Activated CD4-positive, alpha-beta T cell treated with anti-CD3 and anti-CD28 coated beads, Interleukin-2, amount 10 ng/mL, durations not matched to agents 7 days and 5 days (primary cell): ENCODE data around the gene DCTN1. TPM values are rescaled to one million over a fixed set of nuclear protein-coding genes. Genes with fewer than 3 reads are reported as not detected.
"Not testable (repeated sequence)": the region's sequence is repeated elsewhere in the genome, so short reads cannot be mapped to it uniquely, and the experiment has no call there.

ENCODE experiments used
- CTCF ChIA-PET: fragments of 350-600 bp; sonication (Branson Sonifier 250); formaldehyde crosslinking; loops from one replicate; lab custom pipeline; 2021; ENCODE audit warnings: antibody characterized with exemption; lab: Charles Lee
- POLR2A ChIA-PET: fragments of 350-600 bp; sonication (Branson Sonifier 250); formaldehyde crosslinking; loops from one replicate; lab custom pipeline; 2021; ENCODE audit warnings: antibody characterized with exemption; lab: Charles Lee
- DNase-seq: peaks from one replicate; pipeline ENCODE4 v3.0.0-alpha.2; 2020
- H3K27ac Mint-ChIP-seq: one replicate; pipeline ENCODE4 v1.8.0; 2021; ENCODE audit warnings: mild to moderate bottlenecking, moderate library complexity, mixed read lengths
- H3K27me3 Mint-ChIP-seq: one replicate; pipeline ENCODE4 v1.8.0; 2021; ENCODE audit warnings: mixed read lengths
- H3K36me3 Mint-ChIP-seq: one replicate; pipeline ENCODE4 v1.8.0; 2021; ENCODE audit warnings: low read depth, mixed read lengths
- H3K4me1 Mint-ChIP-seq: one replicate; pipeline ENCODE4 v1.8.0; 2021; ENCODE audit warnings: mixed read lengths
- H3K4me3 Mint-ChIP-seq: one replicate; pipeline ENCODE4 v1.8.0; 2021; ENCODE audit warnings: mild to moderate bottlenecking, moderate library complexity, mixed read lengths
- H3K9me3 Mint-ChIP-seq: one replicate; pipeline ENCODE4 v1.8.0; 2021; ENCODE audit warnings: mixed read lengths
- total RNA-seq, 2 experiments: library from RNA; stranded (reverse); gene quantifications; one replicate each; pipeline ENCODE4 v1.2.3, GENCODE V29; 2021

Gene DCTN1
- total RNA-seq, 2 experiments from 2014 or later, result 106 to 132 TPM

GRCh38 chr2:74364533-74365505 is 15.3 kb downstream of the DCTN1 start:
- H3K27me3 Mint-ChIP-seq, result no peaks in the 10 kb centered on the region
- H3K27ac Mint-ChIP-seq, result no peak overlapping the region
- ChIA-PET CTCF (interaction anchor here (1.4 kb wide), 1 partner anchor 8 kb away, joined by 5 read pairs; no protein-coding TSS in a partner anchor), POLR2A (no interaction called here)
- H3K9me3 Mint-ChIP-seq, result no peaks in the 10 kb centered on the region
- no peak overlapping the region for H3K4me3 Mint-ChIP-seq
- peaks cover 49% of the 10 kb centered on the region for H3K36me3 Mint-ChIP-seq
- DNase-seq, result no peak
- no peaks in the 10 kb centered on the region for H3K4me1 Mint-ChIP-seq

GRCh38 chr2:74361327-74361726 is 18.8 kb downstream of the DCTN1 start:
- no peak for DNase-seq
- POLR2A ChIA-PET, result no interaction called here
- Mint-ChIP-seq H3K9me3 (no peaks in the 10 kb centered on the region), H3K36me3 (peaks cover 43% of the 10 kb centered on the region), H3K27me3 (no peaks in the 10 kb centered on the region), H3K4me1 (no peaks in the 10 kb centered on the region), H3K27ac (no peak overlapping the region), H3K4me3 (no peak overlapping the region)
- CTCF ChIA-PET, result no interaction called here

GRCh38 chr2:74357627-74358026 is 22.5 kb downstream of the DCTN1 start:
- ChIA-PET POLR2A (no interaction called here), CTCF (interaction anchor here (0.8 to 1.4 kb wide), 4 partner anchors 8 to 50 kb away, joined by 3 to 5 read pairs (median 4); no protein-coding TSS in a partner anchor)
- Mint-ChIP-seq H3K9me3 (no peaks in the 10 kb centered on the region), H3K36me3 (peaks cover 24% of the 10 kb centered on the region), H3K4me1 (no peaks in the 10 kb centered on the region), H3K27me3 (no peaks in the 10 kb centered on the region), H3K27ac (no peak overlapping the region), H3K4me3 (no peak overlapping the region)
- no peak for DNase-seq

- peaks cover 4% of the 10 kb centered on the region for H3K27me3 Mint-ChIP-seq
- DNase-seq, result no peak
- ChIA-PET POLR2A (no interaction called here), CTCF (interaction anchor here (1.0 kb wide), 1 partner anchor 475 kb away, joined by 3 read pairs; no protein-coding TSS in a partner anchor)
- H3K27ac Mint-ChIP-seq, result no peak overlapping the region
- no peaks in the 10 kb centered on the region for H3K9me3 Mint-ChIP-seq
- no peak overlapping the region for H3K4me3 Mint-ChIP-seq
- H3K4me1 Mint-ChIP-seq, result no peaks in the 10 kb centered on the region
- no peaks in the 10 kb centered on the region for H3K36me3 Mint-ChIP-seq
Measured at GRCh38 chr2:74349889-74350288, 30.2 kb downstream of the DCTN1 start.

GRCh38 chr2:74347742-74348141 is 32.4 kb downstream of the DCTN1 start:
- CTCF ChIA-PET, result interaction anchor here (1.4 kb wide), 1 partner anchor 13 kb away, joined by 4 read pairs; no protein-coding TSS in a partner anchor
- Mint-ChIP-seq H3K36me3 (no peaks in the 10 kb centered on the region), H3K9me3 (no peaks in the 10 kb centered on the region), H3K4me1 (no peaks in the 10 kb centered on the region), H3K4me3 (no peak overlapping the region), H3K27me3 (peaks cover 6% of the 10 kb centered on the region), H3K27ac (no peak overlapping the region)
- POLR2A ChIA-PET, result interaction anchor here (0.6 kb wide), 1 partner anchor 42 kb away, joined by 3 read pairs; no protein-coding TSS in a partner anchor
- DNase-seq, result no peak

- no peaks in the 10 kb centered on the region for H3K4me1 Mint-ChIP-seq
- no peaks in the 10 kb centered on the region for H3K36me3 Mint-ChIP-seq
- H3K27me3 Mint-ChIP-seq, result peaks cover 6% of the 10 kb centered on the region
- no peak overlapping the region for H3K27ac Mint-ChIP-seq
- POLR2A ChIA-PET, result interaction anchor here (0.6 kb wide), 1 partner anchor 42 kb away, joined by 3 read pairs; no protein-coding TSS in a partner anchor
- H3K9me3 Mint-ChIP-seq, result no peaks in the 10 kb centered on the region
- no peak overlapping the region for H3K4me3 Mint-ChIP-seq
- CTCF ChIA-PET, result interaction anchor here (0.7 to 1.4 kb wide), 2 partner anchors 12 to 57 kb away, joined by 4 read pairs; no protein-coding TSS in a partner anchor
- DNase-seq, result no peak
Measured at GRCh38 chr2:74347303-74347702, 32.8 kb downstream of the DCTN1 start.

- no peak overlapping the region for H3K4me3 Mint-ChIP-seq
- no peaks in the 10 kb centered on the region for H3K36me3 Mint-ChIP-seq
- POLR2A ChIA-PET, result no interaction called here
- no peaks in the 10 kb centered on the region for H3K4me1 Mint-ChIP-seq
- DNase-seq, result no peak
- CTCF ChIA-PET, result interaction anchor here (1.7 kb wide), 1 partner anchor 10 kb away, joined by 7 read pairs; no protein-coding TSS in a partner anchor
- H3K27ac Mint-ChIP-seq, result no peak overlapping the region
- H3K27me3 Mint-ChIP-seq, result peaks cover 6% of the 10 kb centered on the region
- no peaks in the 10 kb centered on the region for H3K9me3 Mint-ChIP-seq
Measured at GRCh38 chr2:74345272-74345943, 34.7 kb downstream of the DCTN1 start.

GRCh38 chr2:74343316-74343715 is 36.8 kb downstream of the DCTN1 start, which contains the start of gene SLC4A5:
TSS of gene SLC4A5 (minus strand) at chr2:74343416. CDS start at chr2:74315023, 28,393 bp downstream.
- Mint-ChIP-seq H3K9me3 (no peaks in the 10 kb centered on the region), H3K4me3 (no peak within 1 kb of the TSS), H3K27me3 (peaks cover 6% of the 10 kb centered on the region), H3K4me1 (no peaks in the 10 kb centered on the region), H3K27ac (no peak within 1 kb of the TSS), H3K36me3 (no peaks in the 10 kb centered on the region)
- CTCF ChIA-PET, result interaction anchor here (0.6 kb wide), 1 partner anchor 297 kb away, joined by 6 read pairs; no protein-coding TSS in a partner anchor
- POLR2A ChIA-PET, result no interaction called here
- DNase-seq, result no peak

GRCh38 chr2:74336227-74336626 is 43.9 kb downstream of the DCTN1 start:
- H3K4me3 Mint-ChIP-seq, H3K4me1 Mint-ChIP-seq, H3K36me3 Mint-ChIP-seq, DNase-seq, H3K27ac Mint-ChIP-seq, H3K27me3 Mint-ChIP-seq, H3K9me3 Mint-ChIP-seq, POLR2A ChIA-PET: not testable (repeated sequence)
- CTCF ChIA-PET, result interaction anchor here (0.8 to 3.7 kb wide), 7 partner anchors 9 to 251 kb away, joined by 3 to 39 read pairs (median 5); no protein-coding TSS in a partner anchor

- H3K27ac Mint-ChIP-seq, result no peak overlapping the region
- no peaks in the 10 kb centered on the region for H3K27me3 Mint-ChIP-seq
- H3K4me3 Mint-ChIP-seq, result no peak overlapping the region
- H3K4me1 Mint-ChIP-seq, result peaks cover 6% of the 10 kb centered on the region
- H3K9me3 Mint-ChIP-seq, result no peaks in the 10 kb centered on the region
- ChIA-PET CTCF (interaction anchor here (0.6 to 3.7 kb wide), 33 partner anchors 10 to 511 kb away, joined by 3 to 39 read pairs (median 4); no protein-coding TSS in a partner anchor), POLR2A (no interaction called here)
- H3K36me3 Mint-ChIP-seq, result no peaks in the 10 kb centered on the region
- DNase-seq, result peak; percentile 80
Measured at GRCh38 chr2:74334931-74335333, 45.2 kb downstream of the DCTN1 start.

GRCh38 chr2:74333896-74334586 is 46.1 kb downstream of the DCTN1 start:
- DNase-seq, result no peak
- Mint-ChIP-seq H3K4me1 (peaks cover 6% of the 10 kb centered on the region), H3K27me3 (no peaks in the 10 kb centered on the region), H3K36me3 (no peaks in the 10 kb centered on the region), H3K9me3 (no peaks in the 10 kb centered on the region), H3K4me3 (no peak overlapping the region), H3K27ac (no peak overlapping the region)
- POLR2A ChIA-PET, result interaction anchor here (0.8 kb wide), 1 partner anchor 95 kb away, joined by 3 read pairs; no protein-coding TSS in a partner anchor
- CTCF ChIA-PET, result interaction anchor here (0.6 to 3.7 kb wide), 23 partner anchors 10 to 510 kb away, joined by 3 to 39 read pairs (median 4); no protein-coding TSS in a partner anchor
